Mesenteric fat pad (tissue), 1 donor: ENCODE data around the gene CBX7. TPM values are rescaled to one million over a fixed set of nuclear protein-coding genes. Genes with fewer than 3 reads are reported as not detected.

ENCODE experiments used
- DNase-seq: peaks from one replicate; pipeline ENCODE4 v3.0.0-alpha.2; 2020; ENCODE audit warnings: low spot score
- total RNA-seq: library from RNA; stranded (reverse); fragmentation: NEBNext Ultra II Directional; extraction: Animal tissue kit (Norgen Biotek cat#: 25700); gene quantifications from one replicate; pipeline ENCODE4 v1.2.1, GENCODE V29; 2021
- donor health status: DM: yes; HTN: yes; CAD: no.

CBX7 gene
- total RNA-seq, 1 donor from 2014 or later = 30.8 TPM

DNA sequence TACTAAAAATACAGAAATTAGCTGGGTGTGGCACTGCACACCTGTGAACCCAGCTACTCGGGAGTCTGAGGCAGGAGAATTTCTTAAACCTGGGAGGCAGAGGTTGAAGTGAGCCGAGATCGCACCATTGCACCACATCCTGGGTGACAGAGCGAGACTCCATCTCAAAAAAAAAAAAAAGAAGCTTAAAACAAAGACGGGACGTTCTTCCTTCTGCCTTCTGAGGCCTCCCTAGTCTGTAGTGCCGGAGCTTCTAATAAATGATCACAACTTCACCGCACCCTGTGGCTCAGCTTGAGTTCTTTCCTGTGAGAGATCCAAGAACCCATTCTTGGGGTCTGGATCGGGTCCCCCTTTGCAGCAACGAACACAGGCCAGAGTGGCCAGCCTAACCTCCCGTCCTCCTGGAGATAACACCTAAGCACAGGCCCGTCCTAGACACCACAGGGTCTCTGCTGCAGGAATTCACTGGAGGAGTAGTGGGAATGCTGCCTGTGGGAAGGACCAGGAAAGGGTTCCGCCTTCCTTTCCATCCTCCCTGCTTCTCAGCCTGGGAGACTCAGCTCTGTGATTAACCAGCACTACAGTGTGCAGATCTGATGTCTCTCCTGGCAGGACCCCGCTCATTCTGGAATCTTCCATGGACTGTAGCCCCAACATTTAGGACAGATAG lies 57.6 kb downstream of the CBX7 start:
- no peak for DNase-seq

DNA sequence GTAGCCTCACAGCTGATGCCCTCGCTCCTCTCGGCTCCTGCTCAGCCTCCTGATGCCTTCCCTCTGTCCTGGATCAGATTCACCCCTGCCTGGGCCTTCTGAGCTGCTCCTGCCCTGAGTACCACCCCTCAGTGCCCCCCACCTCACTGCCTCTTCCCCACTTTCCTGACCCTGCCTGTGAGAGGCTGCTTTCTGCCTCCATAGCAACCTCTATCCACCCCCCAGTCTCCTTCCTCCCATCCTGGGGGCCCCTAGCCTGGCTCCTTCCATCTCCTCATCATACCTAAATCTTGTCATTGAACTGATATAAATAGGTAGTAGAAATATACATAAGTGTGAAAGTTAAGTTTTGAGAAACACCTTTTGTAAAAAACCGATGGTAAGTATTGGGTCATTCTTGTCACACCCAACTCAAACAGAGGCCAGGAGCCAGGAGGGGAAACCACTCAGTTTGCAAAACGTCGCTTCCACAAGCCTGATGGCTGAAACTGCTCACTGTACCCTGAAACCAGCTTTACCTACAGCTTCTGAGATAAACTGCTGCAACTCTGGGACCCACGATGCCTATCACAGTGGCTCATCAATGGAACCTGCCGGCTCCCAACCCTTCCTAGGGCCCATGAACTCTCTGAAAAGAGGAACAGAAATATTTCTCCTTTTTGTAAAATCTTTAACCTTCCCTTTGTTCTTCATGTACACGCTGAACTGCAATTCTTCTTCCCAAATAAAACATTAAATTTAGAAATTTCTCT lies 60.2 kb downstream of the CBX7 start:
- DNase-seq = no peak

DNA sequence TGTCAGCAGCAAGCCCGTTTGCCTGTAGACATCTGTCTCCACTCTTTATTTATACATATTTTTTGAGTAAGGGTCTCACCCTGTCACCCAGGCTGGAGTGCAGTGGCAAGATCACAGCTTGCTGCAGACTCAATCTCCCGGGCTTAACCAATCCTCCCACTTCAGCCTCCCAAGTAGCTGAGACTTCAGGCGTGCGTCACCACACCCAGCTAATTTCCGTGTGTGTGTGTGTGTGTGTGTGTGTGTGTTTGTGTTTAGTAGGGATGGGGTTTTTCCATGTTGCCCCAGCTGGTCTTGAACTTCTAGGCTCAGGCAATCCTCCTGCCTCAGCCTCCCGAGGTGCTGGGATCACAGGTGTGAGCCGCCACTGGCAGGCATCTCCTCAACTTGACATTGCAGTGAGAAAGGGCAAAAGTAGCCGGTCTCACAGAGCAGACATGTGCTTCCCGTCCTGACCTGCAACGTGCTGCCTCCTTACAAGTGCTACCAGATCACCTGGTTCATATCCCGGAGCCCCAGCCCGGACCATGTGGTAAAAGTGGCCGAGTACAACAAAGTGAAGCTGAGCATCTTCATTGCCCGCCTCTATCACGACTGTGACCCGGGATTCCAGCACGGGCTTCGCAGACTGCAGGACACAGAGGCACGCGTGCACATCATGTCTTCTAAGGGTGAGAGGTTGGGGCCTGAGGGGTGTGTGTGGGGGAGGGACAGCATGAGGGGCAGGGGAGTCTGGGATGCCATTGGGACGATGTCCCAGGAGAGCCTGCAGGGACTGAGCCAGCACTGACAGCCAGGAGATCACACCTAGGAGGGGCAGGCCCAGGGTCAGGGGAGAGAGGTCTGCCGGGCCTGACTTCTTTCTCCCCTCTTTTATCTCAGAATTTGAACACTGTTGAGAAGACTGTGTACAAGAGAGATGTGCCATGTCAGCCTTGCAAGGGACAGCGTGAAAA lies 61.1 kb downstream of the CBX7 start:
- no peak for DNase-seq

DNA sequence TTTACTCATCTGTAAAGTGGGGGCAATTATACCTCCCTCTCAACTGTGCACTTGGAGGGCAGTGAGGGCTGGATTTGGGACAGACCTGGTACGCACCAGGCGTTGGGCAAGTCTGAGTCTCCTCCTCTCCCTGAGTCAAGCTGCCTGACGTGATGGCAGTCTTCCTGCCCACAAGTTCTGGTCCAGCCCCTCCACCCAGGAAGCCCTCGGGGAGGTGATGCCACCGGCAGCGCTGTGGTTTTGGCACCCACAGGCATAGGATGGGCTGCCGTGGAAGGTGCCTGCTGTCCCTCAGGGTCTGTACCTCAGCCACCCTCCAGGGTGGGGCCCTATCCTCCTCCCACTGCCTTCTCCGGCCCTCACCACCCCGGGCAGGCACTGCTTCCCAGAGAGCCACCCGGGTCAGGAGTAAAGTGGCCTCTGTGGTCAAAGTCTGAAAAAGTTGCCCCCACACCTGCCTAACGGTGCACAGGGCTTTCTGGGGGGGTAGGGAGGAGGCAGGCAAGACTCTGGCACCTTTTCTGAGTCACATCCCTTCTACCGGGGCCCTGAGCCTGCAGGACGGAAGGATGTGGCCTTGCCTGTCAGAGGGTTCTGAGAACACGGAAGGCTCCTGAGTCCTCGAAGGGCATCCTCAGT lies 61.9 kb downstream of the CBX7 start:
- no peak for DNase-seq

DNA sequence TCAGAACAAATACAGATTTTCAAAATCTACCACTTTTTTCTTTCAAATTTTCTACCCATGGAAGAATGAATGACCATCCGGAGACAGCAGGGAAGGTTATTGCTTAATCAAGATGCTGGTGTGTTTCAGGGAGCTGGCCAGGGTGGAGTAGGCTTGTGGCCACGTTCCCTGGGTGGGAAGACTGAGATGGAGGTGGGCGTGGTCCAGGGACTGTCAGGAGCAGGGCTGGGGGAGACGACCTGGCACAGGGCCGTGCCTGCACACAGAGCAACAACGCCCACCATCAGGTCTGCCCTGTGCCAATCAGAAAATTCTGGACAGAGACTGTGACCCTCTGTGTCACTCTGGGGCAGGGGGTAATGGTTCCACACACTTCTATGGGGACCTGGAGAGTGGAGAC lies 62.6 kb downstream of the CBX7 start:
- no peak for DNase-seq

DNA sequence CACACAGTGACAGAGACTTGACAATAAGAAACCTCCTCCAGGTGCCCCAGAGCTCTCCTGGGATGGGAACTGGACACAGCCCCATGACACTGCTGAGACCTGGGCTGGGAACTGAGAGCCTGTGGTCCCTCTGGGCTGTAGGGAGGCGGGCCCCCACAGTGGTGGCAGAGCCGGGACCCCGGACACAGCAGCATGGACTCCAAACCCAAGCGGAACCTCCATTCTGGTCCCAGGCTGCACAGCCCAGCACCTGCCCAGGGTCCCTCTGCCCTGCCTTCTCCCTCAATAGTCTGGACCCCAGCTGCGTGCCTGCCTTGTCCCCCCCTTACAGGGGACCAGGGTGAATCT lies 63.8 kb downstream of the CBX7 start:
- DNase-seq = no peak

DNA sequence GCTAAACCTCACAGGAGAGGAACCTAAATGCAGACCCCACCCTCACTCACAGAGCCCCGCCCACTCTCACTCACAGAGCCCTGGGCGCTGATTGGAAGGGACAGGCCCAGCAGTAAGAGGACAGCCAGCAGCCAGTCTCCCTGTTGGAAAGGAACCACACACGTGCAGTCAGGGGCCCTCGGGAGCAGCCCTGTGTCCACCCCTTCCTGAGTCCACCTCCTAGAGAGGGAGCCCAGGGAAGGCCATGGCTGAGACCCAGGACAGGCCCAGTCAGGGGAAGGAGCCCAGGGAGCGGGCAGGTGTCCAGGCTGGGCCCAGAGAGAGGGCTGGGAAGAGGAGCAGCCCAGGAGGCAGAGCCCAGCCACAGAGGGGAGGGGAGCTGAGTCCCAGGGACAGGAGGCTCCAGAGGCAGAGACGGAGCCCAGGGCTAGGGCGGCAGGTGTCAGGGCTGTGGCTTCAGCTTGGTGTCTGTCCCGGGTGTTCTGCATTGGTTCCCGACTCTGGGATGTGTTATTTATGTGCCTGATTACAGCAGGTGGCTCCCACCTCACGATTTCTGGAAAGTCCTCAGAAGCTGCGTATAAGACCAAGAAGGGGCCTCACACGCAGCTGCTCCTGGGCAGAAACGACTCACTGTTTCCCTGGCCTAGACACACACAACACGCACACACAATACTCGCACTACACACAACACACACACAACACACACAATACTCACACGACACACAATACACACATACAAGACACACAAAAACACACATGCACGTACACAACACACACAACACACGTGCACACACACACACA lies 64.4 kb downstream of the CBX7 start:
- no peak for DNase-seq

DNA sequence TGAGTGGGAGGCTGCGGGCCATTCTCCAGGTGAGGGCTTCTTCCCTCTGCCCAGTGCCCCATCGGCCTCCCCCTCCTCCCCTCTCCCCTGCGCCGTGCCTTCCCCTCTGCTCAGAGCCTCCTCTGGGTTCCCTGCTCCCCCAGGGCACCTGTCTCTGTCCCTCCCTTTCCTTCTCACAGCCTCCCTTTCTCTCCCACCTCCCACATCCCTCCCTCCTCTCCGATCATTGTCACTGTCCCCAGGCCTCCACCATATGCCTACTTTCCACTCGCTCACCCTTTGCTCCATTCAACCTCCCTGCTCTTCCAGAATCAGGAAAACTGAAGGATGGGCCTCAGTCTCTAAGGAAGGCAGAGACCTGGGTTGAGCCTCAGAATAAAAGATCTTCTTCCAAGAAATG lies 65.4 kb downstream of the CBX7 start:
- no peak for DNase-seq

DNA sequence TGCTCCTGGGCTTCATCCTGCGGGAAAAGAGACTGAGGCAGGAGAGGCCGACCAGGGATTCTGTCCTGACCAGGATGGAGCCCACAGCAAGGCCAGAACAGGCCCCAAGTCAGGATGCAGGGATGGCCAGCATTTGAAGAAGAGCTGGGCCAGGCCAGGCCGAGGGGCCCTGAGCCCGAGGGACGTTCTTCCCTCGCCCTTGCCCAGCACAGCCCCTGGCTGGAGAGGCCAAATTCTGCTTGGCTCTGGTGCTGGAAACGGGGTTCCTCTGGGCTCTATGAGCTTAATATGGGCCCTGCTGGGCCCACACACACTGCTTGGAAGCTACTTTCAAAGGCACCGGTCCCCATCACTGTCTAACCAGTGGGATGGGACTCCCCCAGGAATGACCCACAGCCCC lies 67.8 kb downstream of the CBX7 start:
- no peak for DNase-seq

DNA sequence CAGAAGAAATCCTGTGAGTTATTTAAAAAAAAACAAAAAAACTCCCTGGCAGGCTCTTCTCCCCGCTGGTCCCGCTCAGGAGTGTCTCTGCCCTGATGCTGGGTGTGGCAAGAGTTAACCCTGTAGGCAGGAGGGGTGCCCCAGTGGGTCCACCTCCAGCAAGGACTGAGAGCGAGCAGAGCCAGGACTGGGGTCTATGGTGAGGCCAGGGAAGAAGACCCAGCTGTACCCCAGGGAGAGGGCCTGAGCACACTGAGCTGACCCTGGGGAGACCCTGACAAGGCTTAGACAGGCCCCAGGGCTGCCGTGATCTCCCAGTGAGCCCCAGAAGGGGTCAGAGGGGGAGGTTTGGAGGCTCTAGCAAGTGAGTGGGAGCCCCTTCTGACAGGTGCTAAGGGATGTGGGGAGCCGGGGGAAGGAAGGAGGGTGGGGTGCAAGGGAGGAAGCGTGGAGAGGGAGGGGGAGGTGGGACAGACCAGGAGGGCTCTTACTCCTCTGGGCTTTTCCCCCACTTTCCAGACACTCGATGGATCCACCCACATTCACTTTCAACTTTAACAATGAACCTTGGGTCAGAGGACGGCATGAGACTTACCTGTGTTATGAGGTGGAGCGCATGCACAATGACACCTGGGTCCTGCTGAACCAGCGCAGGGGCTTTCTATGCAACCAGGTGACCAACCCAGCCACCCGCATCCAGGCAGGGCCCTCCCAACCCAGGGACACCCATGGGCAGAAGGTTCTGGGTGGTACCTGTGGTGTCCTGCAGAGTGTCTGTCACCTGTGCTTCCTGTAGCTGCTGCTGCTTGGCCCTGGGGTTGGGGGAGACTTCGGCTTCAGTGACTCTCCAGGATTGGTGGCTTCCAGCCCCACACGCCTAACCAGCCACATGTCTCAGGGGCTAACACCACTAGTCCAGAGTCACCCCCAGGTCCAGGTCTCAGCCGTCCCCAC lies 69.0 kb downstream of the CBX7 start:
- no peak for DNase-seq

DNA sequence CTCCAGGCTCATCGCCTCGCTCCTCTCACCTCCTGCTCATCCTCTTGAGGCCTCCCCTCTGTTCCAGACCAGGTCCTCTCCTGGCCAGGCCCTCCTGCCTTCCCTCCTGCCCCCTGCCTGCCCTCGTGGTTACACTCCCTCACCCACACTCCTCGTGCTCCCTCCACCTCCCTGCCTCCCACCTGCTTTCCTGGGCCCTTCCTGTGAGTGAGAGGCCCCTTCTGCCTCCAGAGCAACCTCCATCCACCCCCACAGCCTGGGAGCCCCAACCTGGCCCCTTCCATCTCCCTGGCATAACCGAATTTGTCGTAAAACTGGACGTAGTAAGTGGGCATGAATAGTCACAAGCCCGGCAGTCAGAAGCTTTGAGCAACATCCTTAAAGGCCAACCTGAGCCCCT lies 70.9 kb downstream of the CBX7 start:
- no peak for DNase-seq

DNA sequence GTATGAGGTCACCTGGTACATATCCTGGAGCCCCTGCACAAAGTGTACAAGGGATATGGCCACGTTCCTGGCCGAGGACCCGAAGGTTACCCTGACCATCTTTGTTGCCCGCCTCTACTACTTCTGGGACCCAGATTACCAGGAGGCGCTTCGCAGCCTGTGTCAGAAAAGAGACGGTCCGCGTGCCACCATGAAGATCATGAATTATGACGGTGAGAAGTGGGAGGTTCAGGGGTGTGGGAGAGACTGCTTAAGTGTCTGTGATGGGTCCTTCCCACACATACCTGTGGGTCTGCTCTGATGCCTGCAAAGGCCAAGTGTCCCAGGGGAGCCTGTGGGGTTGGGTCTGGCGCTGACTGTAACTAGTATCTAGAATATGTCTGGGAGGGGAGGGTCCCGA lies 71.5 kb downstream of the CBX7 start:
- DNase-seq = no peak

Other genes with a start within 250 kb of the CBX7 start
- 17.5 TPM for gene APOBEC3A, start 195.1 kb downstream of the CBX7 start, total RNA-seq
- 0.58 TPM for gene APOBEC3B, start 170.3 kb downstream of the CBX7 start, total RNA-seq
- gene APOBEC3C, start 138.4 kb downstream of the CBX7 start, total RNA-seq = 13.3 TPM
- gene APOBEC3D, start 131.6 kb downstream of the CBX7 start, total RNA-seq = 3.2 TPM
- 2.5 TPM for gene APOBEC3F, start 111.8 kb downstream of the CBX7 start, total RNA-seq
- 6.4 TPM for gene APOBEC3G, start 75.4 kb downstream of the CBX7 start, total RNA-seq
- not detected for gene APOBEC3H, start 55.4 kb downstream of the CBX7 start, total RNA-seq
- 38.0 TPM for gene PDGFB, start 92.3 kb upstream of the CBX7 start, total RNA-seq
- gene RPL3, start 166.9 kb upstream of the CBX7 start, total RNA-seq = 1,402 TPM
- gene SYNGR1, start 197.3 kb upstream of the CBX7 start, total RNA-seq = 10.8 TPM
- 14.8 TPM for gene TAB1, start 247.1 kb upstream of the CBX7 start, total RNA-seq